HG02981 (cell line): ENCODE data around the gene ISOC2.
"Not testable (repeated sequence)": the region's sequence is repeated elsewhere in the genome, so short reads cannot be mapped to it uniquely, and the experiment has no call there.

Experiments used
- ATAC-seq: cut with Tn5 transposase; IDR thresholded peaks from one replicate; pipeline ENCODE4 v1.9.1; 2021; ENCODE audit warnings: mild to moderate bottlenecking, moderate library complexity; ENCODE audit not compliant: unreplicated experiment

The ISOC2 gene

DNA sequence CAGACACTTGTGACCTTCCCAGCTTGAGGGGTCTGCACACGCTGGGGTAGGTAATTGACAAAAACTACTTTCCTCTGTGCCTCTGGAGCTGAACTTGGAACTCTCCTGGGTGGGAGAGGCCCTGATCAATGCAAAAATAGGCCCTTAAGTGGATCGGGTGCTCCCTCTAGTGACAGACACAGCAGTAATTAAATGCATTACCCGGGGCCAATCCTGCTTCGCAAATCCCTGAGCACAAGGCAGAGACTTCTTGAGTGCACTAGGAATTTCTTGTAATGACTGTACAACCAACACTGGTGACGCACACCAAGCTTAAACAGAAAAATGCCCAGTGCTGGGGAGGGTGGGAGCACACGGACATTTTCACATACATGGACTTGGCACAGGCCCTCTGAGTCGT is 43.3 kb downstream of the ISOC2 start:
- no peak for ATAC-seq

- no peak for ATAC-seq
Observed at GRCh38 chr19:55410168-55410567, 51.3 kb downstream of the ISOC2 start.

DNA sequence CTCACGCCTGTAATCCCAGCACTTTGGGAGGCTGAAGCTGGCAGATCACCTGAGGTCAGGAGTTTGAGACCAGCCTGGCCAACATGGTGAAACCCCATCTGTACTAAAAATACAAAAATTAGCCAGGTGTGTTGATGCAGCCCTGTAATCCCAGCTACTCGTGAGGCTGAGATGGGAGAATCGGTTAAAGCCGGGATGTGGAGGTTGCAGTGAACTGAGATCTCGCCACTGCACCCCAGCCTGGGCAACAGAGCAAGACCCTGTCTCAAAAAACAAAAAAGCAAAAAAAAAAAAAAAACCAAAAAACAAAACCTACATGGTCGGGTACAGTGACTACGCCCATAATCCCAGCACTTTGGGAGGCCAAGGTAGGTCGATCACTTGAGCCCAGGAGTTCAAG is 52.3 kb downstream of the ISOC2 start:
- not testable (repeated sequence) for ATAC-seq

DNA sequence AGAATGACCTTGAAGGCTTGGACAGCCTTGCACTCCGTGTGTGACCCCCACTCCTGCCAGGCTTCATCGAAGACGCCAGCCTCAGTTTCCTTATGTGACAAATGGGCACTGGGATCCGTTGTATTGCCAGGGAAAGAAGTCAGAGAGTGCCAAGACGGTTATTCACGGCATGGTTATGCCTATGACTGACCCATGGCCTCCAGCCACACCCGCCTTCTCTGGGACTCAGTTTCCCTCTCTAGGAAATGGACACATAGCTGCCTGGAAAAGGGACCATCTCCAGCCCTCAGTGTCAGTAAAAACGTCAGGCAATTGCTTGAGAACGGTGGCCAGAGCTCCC is 52.9 kb downstream of the ISOC2 start:
- no peak for ATAC-seq

GRCh38 chr19:55407800-55408532 is 53.5 kb downstream of the ISOC2 start:
- peak; percentile 84 for ATAC-seq

DNA sequence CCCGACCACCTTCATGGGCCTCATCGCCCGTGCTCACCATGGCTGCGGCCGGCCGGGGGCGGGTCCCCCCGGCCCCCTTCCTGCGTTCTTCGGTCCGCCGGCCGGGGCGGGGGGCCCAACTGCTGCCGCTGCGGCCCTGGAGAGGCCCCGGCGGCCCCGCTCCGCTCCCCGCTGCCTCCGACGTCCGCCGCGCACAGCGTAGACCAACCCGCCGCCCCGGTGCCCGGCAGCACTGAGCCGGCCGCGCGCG is 54.0 kb downstream of the ISOC2 start, which contains the start of gene UBE2S:
Gene UBE2S (minus strand): TSS at position 239 of the 250 bp plus-strand sequence. CDS start 199 bp downstream, at position 40.
- ATAC-seq, result not testable (repeated sequence)

DNA sequence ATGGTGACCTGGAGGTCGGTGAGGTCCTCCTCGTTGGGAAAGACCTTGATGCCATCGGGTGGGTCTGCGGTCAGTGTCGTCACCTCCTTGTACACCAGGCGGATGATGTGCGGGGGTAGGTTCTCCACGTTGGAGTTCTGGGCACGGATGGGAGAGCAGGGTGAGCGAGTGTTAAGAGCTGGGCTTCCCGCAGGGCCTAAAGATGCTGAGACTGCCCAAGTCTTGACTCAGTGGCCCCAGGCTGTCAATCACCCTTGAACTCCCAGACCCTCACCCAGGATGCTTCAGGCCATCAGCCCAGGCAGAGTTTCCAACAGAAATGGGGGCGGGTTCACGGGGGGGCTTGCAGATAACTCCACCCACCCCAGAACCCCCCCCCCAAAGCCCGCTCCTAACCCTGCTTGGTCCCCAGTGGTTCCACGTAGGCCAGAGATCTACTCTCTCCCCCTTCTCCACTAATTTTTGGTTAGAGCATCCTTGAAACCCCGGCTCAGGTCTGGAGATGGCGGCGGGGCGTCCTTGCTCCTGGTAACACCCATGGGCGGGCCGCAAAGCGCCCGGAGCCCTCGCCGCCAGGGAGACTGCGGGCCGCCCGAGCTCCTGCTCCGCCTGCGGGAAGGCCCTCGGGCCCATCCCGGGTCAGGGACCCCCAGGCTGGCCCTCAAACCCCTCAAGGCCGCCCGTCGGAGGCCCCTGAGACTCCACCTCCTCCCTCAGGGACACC is 54.5 kb downstream of the ISOC2 start:
- ATAC-seq, result peak; percentile 11

GRCh38 chr19:55406091-55406825 is 55.2 kb downstream of the ISOC2 start:
- ATAC-seq, result no peak

GRCh38 chr19:55405638-55406037 is 55.8 kb downstream of the ISOC2 start:
- ATAC-seq, result no peak
